Fibroblast of skin of abdomen (primary cell): Measurements from ENCODE around the gene ST7.
"Not testable (repeated sequence)": the region's sequence is repeated elsewhere in the genome, so short reads cannot be mapped to it uniquely, and the experiment has no call there.

Experiments
- DNase-seq: peaks from one replicate; pipeline ENCODE4 v3.0.0-alpha.2; 2013

ST7 gene

GRCh38 chr7:117009705-117010361, 56.5 kb downstream of the ST7 start:
- no peak for DNase-seq

- DNase-seq, result no peak
Measured at GRCh38 chr7:117010375-117011133, 57.3 kb downstream of the ST7 start.

GRCh38 chr7:117011419-117012260, 58.3 kb downstream of the ST7 start:
- DNase-seq, result no peak

- no peak for DNase-seq
Measured at GRCh38 chr7:117012284-117012683, 59.0 kb downstream of the ST7 start.

GRCh38 chr7:117012696-117013095, 59.4 kb downstream of the ST7 start:
- DNase-seq, result peak; percentile 47

GRCh38 chr7:117014099-117014656, 60.9 kb downstream of the ST7 start:
- no peak for DNase-seq

GRCh38 chr7:117014673-117015133, 61.4 kb downstream of the ST7 start:
- DNase-seq, result peak; percentile 14

- no peak for DNase-seq
Measured at GRCh38 chr7:117015258-117016184, 62.2 kb downstream of the ST7 start.

- DNase-seq, result no peak
Measured at GRCh38 chr7:117017017-117017451, 63.7 kb downstream of the ST7 start.

GRCh38 chr7:117017702-117018266, 64.5 kb downstream of the ST7 start:
- no peak for DNase-seq

- no peak for DNase-seq
Measured at GRCh38 chr7:117018713-117019112, 65.4 kb downstream of the ST7 start.

GRCh38 chr7:117019287-117019686, 66.0 kb downstream of the ST7 start:
- DNase-seq, result no peak

- DNase-seq, result peak; percentile 90
Measured at GRCh38 chr7:117019786-117020590, 66.7 kb downstream of the ST7 start.

GRCh38 chr7:117020591-117020973, 67.3 kb downstream of the ST7 start:
- no peak for DNase-seq

- no peak for DNase-seq
Measured at GRCh38 chr7:117021366-117021765, 68.1 kb downstream of the ST7 start.

GRCh38 chr7:117021986-117022385, 68.7 kb downstream of the ST7 start:
- DNase-seq, result no peak

GRCh38 chr7:117023325-117023854, 70.1 kb downstream of the ST7 start:
- DNase-seq, result no peak

- DNase-seq, result no peak
Measured at GRCh38 chr7:117024811-117025210, 71.5 kb downstream of the ST7 start.

- DNase-seq, result peak; percentile 32
Measured at GRCh38 chr7:117025891-117026290, 72.6 kb downstream of the ST7 start.

GRCh38 chr7:117030346-117030745, 77.0 kb downstream of the ST7 start:
- DNase-seq, result not testable (repeated sequence)
